ENCODE results near the gene UBE2U. TPM values are rescaled to one million over a fixed set of nuclear protein-coding genes. Genes with fewer than 3 reads are reported as not detected.

Gene UBE2U
- total and polyA plus RNA-seq, 2 of the 4 experiments (the other 2 are of a cell fraction): not detected

- no TSS peak for BruUV-seq (replicated peaks)
- CTCF ChIA-PET: no interaction called here
- POLR2A ChIA-PET (ENCODE audit: unreplicated experiment): no interaction called here
- Histone ChIP-seq H3K56ac (ENCODE audit: extremely low read depth, insufficient read depth, low read length) (no peak overlapping the region), H3K18ac (ENCODE audit: low read depth, low read length) (no peak overlapping the region), H4K8ac (ENCODE audit: low read depth in 2 of 2, low read length in 2 of 2) (no peak overlapping the region), H3K4ac (ENCODE audit: low read depth, low read length) (no peak overlapping the region), H3K9me1 (ENCODE audit: insufficient read depth, low read length) (no peaks in the 10 kb centered on the region; the same call in 1 of the 2 replicates), H3K4me3 (ENCODE audit: insufficient read depth, low read depth, low read length) (no peak overlapping the region), H2BK120ac (ENCODE audit: low read depth, low read length) (no peak overlapping the region), H3K27ac (ENCODE audit: insufficient read depth, low read length) (no peak overlapping the region), H2BK5ac (ENCODE audit: low read depth, low read length, poor library complexity, severe bottlenecking) (no peak overlapping the region), H3K4me2 (ENCODE audit: low read depth, low read length) (no peak overlapping the region), H2BK20ac (ENCODE audit: low read depth, low read length) (no peak overlapping the region), H3K9me3 (ENCODE audit: control insufficient read depth, insufficient read depth, low read length) (no peaks in the 10 kb centered on the region), H2AK9ac (replicated peaks; ENCODE audit: low read depth, low read length, poor library complexity) (no peak overlapping the region), H3K4me1 (ENCODE audit: control insufficient read depth, insufficient read depth, low read length) (peaks cover 6% of the 10 kb centered on the region), H3K9ac (ENCODE audit: low read depth, low read length) (no peak overlapping the region), H3K14ac (replicated peaks; ENCODE audit: low read depth, low read length) (0 out of 2 replicates have a peak overlapping the region, but pooled peaks have one; percentile 24), H2AFZ (replicated peaks; ENCODE audit: low read length, poor library complexity) (no peak overlapping the region), H4K20me1 (ENCODE audit: insufficient read depth, low read length) (0 out of 2 replicates have a peak, but pooled peaks cover 4% of the 10 kb centered on the region), H3K79me1 (ENCODE audit: low read depth in 1 of 2, low read length in 2 of 2) (no peaks in the 10 kb centered on the region), H2AK5ac (ENCODE audit: low read depth, low read length) (no peak overlapping the region), H3K36me3 (ENCODE audit: control insufficient read depth, insufficient read depth, low read length) (no peaks in the 10 kb centered on the region), H2BK15ac (ENCODE audit: low read depth, low read length) (no peak overlapping the region), H4K5ac (ENCODE audit: low read depth, low read length) (no peak overlapping the region), H4K91ac (ENCODE audit: insufficient read depth, low read depth, low read length) (no peak overlapping the region), H3K27me3 (ENCODE audit: control insufficient read depth, insufficient read depth, low read length) (no peaks in the 10 kb centered on the region), H3K23ac (ENCODE audit: low read depth, low read length) (no peak overlapping the region)
- DNase-seq: no peak
- no peak for ATAC-seq (ENCODE audit: low read depth)
- TF ChIP-seq MXI1 (IDR thresholded peaks at IDR 0.05; ENCODE audit: borderline replicate concordance, low read depth, low read length): no peak
- TF ChIP-seq RAD21 (IDR thresholded peaks at IDR 0.05; ENCODE audit: low read length): no peak
- TF ChIP-seq, protein P1, sequence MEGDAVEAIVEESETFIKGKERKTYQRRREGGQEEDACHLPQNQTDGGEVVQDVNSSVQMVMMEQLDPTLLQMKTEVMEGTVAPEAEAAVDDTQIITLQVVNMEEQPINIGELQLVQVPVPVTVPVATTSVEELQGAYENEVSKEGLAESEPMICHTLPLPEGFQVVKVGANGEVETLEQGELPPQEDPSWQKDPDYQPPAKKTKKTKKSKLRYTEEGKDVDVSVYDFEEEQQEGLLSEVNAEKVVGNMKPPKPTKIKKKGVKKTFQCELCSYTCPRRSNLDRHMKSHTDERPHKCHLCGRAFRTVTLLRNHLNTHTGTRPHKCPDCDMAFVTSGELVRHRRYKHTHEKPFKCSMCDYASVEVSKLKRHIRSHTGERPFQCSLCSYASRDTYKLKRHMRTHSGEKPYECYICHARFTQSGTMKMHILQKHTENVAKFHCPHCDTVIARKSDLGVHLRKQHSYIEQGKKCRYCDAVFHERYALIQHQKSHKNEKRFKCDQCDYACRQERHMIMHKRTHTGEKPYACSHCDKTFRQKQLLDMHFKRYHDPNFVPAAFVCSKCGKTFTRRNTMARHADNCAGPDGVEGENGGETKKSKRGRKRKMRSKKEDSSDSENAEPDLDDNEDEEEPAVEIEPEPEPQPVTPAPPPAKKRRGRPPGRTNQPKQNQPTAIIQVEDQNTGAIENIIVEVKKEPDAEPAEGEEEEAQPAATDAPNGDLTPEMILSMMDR (conservative IDR thresholded peaks at IDR 0.05; ENCODE audit: low read depth, low read length): no peak
- no peak for TF ChIP-seq MAFK (IDR thresholded peaks at IDR 0.05; ENCODE audit: low read depth, low read length)
- no peak for TF ChIP-seq RCOR1 (IDR thresholded peaks at IDR 0.05; ENCODE audit: insufficient replicate concordance, low read length)
- no peak for TF ChIP-seq CHD1 (IDR thresholded peaks at IDR 0.05; ENCODE audit: low read depth, low read length)
- TF ChIP-seq, protein P2, sequence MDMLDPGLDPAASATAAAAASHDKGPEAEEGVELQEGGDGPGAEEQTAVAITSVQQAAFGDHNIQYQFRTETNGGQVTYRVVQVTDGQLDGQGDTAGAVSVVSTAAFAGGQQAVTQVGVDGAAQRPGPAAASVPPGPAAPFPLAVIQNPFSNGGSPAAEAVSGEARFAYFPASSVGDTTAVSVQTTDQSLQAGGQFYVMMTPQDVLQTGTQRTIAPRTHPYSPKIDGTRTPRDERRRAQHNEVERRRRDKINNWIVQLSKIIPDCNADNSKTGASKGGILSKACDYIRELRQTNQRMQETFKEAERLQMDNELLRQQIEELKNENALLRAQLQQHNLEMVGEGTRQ (IDR thresholded peaks at IDR 0.05; ENCODE audit: low read depth, low read length): no peak
- TF ChIP-seq BHLHE40 (IDR thresholded peaks at IDR 0.05; ENCODE audit: low read depth, low read length): no peak
- TF ChIP-seq, protein P3, sequence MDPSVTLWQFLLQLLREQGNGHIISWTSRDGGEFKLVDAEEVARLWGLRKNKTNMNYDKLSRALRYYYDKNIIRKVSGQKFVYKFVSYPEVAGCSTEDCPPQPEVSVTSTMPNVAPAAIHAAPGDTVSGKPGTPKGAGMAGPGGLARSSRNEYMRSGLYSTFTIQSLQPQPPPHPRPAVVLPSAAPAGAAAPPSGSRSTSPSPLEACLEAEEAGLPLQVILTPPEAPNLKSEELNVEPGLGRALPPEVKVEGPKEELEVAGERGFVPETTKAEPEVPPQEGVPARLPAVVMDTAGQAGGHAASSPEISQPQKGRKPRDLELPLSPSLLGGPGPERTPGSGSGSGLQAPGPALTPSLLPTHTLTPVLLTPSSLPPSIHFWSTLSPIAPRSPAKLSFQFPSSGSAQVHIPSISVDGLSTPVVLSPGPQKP (IDR thresholded peaks at IDR 0.05; ENCODE audit: borderline replicate concordance, low read depth, low read length): no peak
- TF ChIP-seq FOS (IDR thresholded peaks at IDR 0.05; ENCODE audit: low read depth, low read length): no peak
- TF ChIP-seq SMC3 (IDR thresholded peaks at IDR 0.05; ENCODE audit: low read depth, low read length): no peak
- no peak for TF ChIP-seq MAZ (IDR thresholded peaks at IDR 0.05; ENCODE audit: borderline replicate concordance, low read depth, low read length)
- TF ChIP-seq NFE2L2 (IDR thresholded peaks at IDR 0.05; ENCODE audit: low read depth, low read length): no peak
- no peak for TF ChIP-seq POLR2A (IDR thresholded peaks at IDR 0.05; ENCODE audit: low read depth, low read length)
- no peak for TF ChIP-seq RFX5 (IDR thresholded peaks at IDR 0.05; ENCODE audit: low read depth, low read length)
- no peak for TF ChIP-seq CEBPB (IDR thresholded peaks at IDR 0.05; ENCODE audit: low read depth, low read length)
- dilution Hi-C loops (cut with HindIII; ENCODE audit: low sequenced_read_pairs, unreplicated experiment) (no loop called here), in situ Hi-C loops (cut with MboI; ENCODE audit: low sequenced_read_pairs) (no loop called here), intact Hi-C loops (cut with micrococcal nuclease) (no loop called here)
- WGBS, 2 experiments (ENCODE audit: extremely low coverage in 2 of 2, insufficient read length in 1 of 2): 88% methylated on average over 5 of the region's 10 CpGs; no CpG with 5 or more reads in 1 of the 2 experiments
These were observed 17.1 kb upstream of the UBE2U start for GRCh38 chr1:64186138-64186897.
